Measurements from ENCODE around the gene RNF187. TPM values are rescaled to one million over a fixed set of nuclear protein-coding genes. Genes with fewer than 3 reads are reported as not detected.
"Not testable (repeated sequence)": the region's sequence is repeated elsewhere in the genome, so short reads cannot be mapped to it uniquely, and the experiment has no call there.

The RNF187 gene
- total RNA-seq, 1 experiment from 2014 or later, result 137 TPM

GRCh38 chr1:228502522-228502921 lies 15.3 kb downstream of the RNF187 start:
- Histone ChIP-seq H2AFZ (ENCODE audit: low read depth, low read length, poor library complexity, severe bottlenecking) (no peak overlapping the region), H3K4me1 (ENCODE audit: control insufficient read depth in 1 of 2, insufficient read depth in 2 of 2, low read length in 2 of 2) (peaks cover 3 to 11% of the 10 kb centered on the region in 2 experiments; a peak in 2 of 4 replicates), H3K27ac (ENCODE audit: low read depth, low read length) (no peak overlapping the region), H3K36me3 (ENCODE audit: control insufficient read depth in 1 of 2, insufficient read depth in 2 of 2, low read length in 2 of 2) (no peaks in the 10 kb centered on the region), H3K27me3 (ENCODE audit: insufficient read depth, low read length) (no peaks in the 10 kb centered on the region), H3K9ac (ENCODE audit: low read length) (no peak overlapping the region), H4K20me1 (ENCODE audit: insufficient read depth) (no peaks in the 10 kb centered on the region), H3K4me3 (replicated peaks in 1 of 2; ENCODE audit: low read depth in 1 of 2, low read length in 2 of 2) (no peak overlapping the region), H3K79me2 (ENCODE audit: insufficient read depth, low read length) (no peaks in the 10 kb centered on the region), H3K9me2 (ENCODE audit: insufficient read depth) (no peaks in the 10 kb centered on the region), H3K9me3 (ENCODE audit: control insufficient read depth in 1 of 2, insufficient read depth in 1 of 2, low read depth in 1 of 2, low read length in 2 of 2) (no peaks in the 10 kb centered on the region), H3K4me2 (ENCODE audit: low read length) (no peak overlapping the region)
- no peak for TF ChIP-seq ELF1 (IDR thresholded peaks at IDR 0.05; ENCODE audit: borderline replicate concordance, low read depth)
- no peak for TF ChIP-seq POLR2AphosphoS5 (IDR thresholded peaks at IDR 0.05; ENCODE audit: low read depth, low read length)
- TF ChIP-seq, protein P1, sequence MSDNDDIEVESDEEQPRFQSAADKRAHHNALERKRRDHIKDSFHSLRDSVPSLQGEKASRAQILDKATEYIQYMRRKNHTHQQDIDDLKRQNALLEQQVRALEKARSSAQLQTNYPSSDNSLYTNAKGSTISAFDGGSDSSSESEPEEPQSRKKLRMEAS (IDR thresholded peaks at IDR 0.05), result no peak
- TF ChIP-seq, protein P2, sequence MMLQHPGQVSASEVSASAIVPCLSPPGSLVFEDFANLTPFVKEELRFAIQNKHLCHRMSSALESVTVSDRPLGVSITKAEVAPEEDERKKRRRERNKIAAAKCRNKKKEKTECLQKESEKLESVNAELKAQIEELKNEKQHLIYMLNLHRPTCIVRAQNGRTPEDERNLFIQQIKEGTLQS (IDR thresholded peaks at IDR 0.05), result no peak
- no peak for TF ChIP-seq JUND (IDR thresholded peaks at IDR 0.05)
- no peak for ATAC-seq
- intact Hi-C loops (cut with micrococcal nuclease), result no loop called here
- DNase-seq (ENCODE audit: low read depth, low spot score), result no peak
- RAD21 ChIA-PET (ENCODE audit: low non-redundant PET in 1 of 2, low total read pairs in 2 of 2, uncharacterized antibody in 2 of 2, unreplicated experiment in 2 of 2), result no interaction called here
- POLR2A ChIA-PET, result no interaction called here
- BruUV-seq (replicated peaks), result no TSS peak
- CTCF ChIA-PET, result no interaction called here

DNA sequence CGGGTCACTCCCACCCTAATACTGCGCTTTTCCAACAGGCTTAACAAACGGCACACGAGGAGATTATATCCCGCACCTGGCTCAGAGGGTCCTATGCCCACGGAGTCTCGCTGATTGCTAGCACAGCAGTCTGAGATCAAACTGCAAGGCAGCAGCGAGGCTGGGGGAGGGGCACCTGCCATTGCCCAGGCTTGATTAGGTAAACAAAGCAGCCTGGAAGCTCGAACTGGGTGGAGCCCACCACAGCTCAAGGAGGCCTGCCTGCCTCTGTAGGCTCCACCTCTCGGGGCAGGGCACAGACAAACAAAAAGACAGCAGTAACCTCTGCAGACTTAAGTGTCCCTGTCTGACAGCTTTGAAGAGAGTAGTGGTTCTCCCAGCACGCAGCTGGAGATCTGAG lies 18.8 kb downstream of the RNF187 start:
- BruUV-seq (replicated peaks), result not testable (repeated sequence)

More for the DNA sequence above, 18.8 kb downstream of the RNF187 start:
- H2AFZ ChIP-seq (ENCODE audit: low read depth, low read length, poor library complexity, severe bottlenecking); H3K4me3 ChIP-seq (replicated peaks in 1 of 2; ENCODE audit: low read depth in 1 of 2, low read length in 2 of 2); H3K9ac ChIP-seq (ENCODE audit: low read length); ATAC-seq; RAD21 ChIA-PET (ENCODE audit: low non-redundant PET in 1 of 2, low total read pairs in 2 of 2, uncharacterized antibody in 2 of 2, unreplicated experiment in 2 of 2); DNase-seq (ENCODE audit: low read depth, low spot score); intact Hi-C loops (cut with micrococcal nuclease); H4K20me1 ChIP-seq (ENCODE audit: insufficient read depth); H3K9me2 ChIP-seq (ENCODE audit: insufficient read depth); CTCF ChIA-PET; H3K4me1 ChIP-seq (ENCODE audit: control insufficient read depth in 1 of 2, insufficient read depth in 2 of 2, low read length in 2 of 2); POLR2A ChIA-PET; H3K27ac ChIP-seq (ENCODE audit: low read depth, low read length); H3K27me3 ChIP-seq (ENCODE audit: insufficient read depth, low read length); H3K4me2 ChIP-seq (ENCODE audit: low read length); H3K9me3 ChIP-seq (ENCODE audit: control insufficient read depth in 1 of 2, insufficient read depth in 1 of 2, low read depth in 1 of 2, low read length in 2 of 2); H3K36me3 ChIP-seq (ENCODE audit: control insufficient read depth in 1 of 2, insufficient read depth in 2 of 2, low read length in 2 of 2); H3K79me2 ChIP-seq (ENCODE audit: insufficient read depth, low read length): not testable (repeated sequence)

Measured in HCT116 (cell line).